Measurements from ENCODE around the gene CD244. TPM values are rescaled to one million over a fixed set of nuclear protein-coding genes. Genes with fewer than 3 reads are reported as not detected.

CD244 gene
- total RNA-seq, 2 donors from 2014 or later, result 0.48 TPM; not detected in 1

GRCh38 chr1:160823296-160823695 lies 39.4 kb downstream of the CD244 start:
- Mint-ChIP-seq H3K27ac (peak overlapping the region; percentile 49), H3K36me3 (ENCODE audit: low read depth) (peaks cover 34% of the 10 kb centered on the region), H3K27me3 (no peaks in the 10 kb centered on the region), H3K9me3 (no peaks in the 10 kb centered on the region), H3K4me3 (no peak overlapping the region), H3K4me1 (no peaks in the 10 kb centered on the region)
- ATAC-seq (replicated peaks), result no peak

DNA sequence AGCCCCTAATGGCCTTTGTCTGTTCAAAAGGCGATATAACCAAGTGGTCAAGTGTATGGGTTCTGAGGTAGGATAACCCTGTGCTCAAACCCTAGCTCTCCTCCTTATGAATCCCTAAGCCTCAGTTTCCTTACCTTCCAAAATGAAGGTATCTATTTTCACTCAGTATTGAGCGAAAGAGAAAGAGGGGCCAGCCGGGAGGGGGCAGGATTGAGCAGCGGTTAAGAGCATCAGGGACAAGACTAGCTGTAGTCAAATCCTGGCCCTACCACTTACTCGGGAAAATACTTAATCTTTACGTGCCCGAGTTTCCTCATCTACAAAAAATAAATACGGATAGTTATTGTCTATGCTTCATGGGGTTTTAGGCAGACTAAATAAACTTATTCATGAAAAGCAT lies 41.1 kb downstream of the CD244 start:
- H3K27me3 Mint-ChIP-seq, result no peaks in the 10 kb centered on the region
- no peak overlapping the region for H3K27ac Mint-ChIP-seq
- no peak for ATAC-seq (replicated peaks)
- H3K4me3 Mint-ChIP-seq, result no peak overlapping the region
- H3K4me1 Mint-ChIP-seq, result no peaks in the 10 kb centered on the region
- H3K9me3 Mint-ChIP-seq, result no peaks in the 10 kb centered on the region
- H3K36me3 Mint-ChIP-seq (ENCODE audit: low read depth), result peaks cover 25% of the 10 kb centered on the region

DNA sequence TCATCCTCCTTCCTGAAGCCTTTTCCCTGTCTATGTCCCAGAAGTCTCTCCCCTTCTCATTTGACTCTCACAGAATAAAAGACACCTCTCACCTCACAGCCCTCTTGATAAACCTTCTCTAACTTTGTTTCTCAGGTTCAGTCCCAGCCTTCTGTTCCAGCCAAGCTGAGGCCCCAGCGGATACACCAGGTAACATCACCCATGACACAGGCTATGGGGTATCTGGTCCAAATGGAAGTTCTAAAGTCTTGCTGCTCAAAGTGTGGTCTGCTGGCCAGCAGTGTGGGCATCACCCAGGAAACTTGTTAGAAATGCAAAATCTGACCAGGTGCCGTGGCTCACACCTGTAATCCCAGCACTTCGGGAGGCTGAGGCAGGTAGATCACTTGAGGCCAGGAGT lies 43.5 kb downstream of the CD244 start:
- Mint-ChIP-seq H3K36me3 (ENCODE audit: low read depth) (peaks cover 32% of the 10 kb centered on the region), H3K27ac (peak overlapping the region; percentile 67), H3K4me1 (no peaks in the 10 kb centered on the region), H3K27me3 (no peaks in the 10 kb centered on the region), H3K9me3 (no peaks in the 10 kb centered on the region), H3K4me3 (no peak overlapping the region)
- ATAC-seq (replicated peaks), result no peak

DNA sequence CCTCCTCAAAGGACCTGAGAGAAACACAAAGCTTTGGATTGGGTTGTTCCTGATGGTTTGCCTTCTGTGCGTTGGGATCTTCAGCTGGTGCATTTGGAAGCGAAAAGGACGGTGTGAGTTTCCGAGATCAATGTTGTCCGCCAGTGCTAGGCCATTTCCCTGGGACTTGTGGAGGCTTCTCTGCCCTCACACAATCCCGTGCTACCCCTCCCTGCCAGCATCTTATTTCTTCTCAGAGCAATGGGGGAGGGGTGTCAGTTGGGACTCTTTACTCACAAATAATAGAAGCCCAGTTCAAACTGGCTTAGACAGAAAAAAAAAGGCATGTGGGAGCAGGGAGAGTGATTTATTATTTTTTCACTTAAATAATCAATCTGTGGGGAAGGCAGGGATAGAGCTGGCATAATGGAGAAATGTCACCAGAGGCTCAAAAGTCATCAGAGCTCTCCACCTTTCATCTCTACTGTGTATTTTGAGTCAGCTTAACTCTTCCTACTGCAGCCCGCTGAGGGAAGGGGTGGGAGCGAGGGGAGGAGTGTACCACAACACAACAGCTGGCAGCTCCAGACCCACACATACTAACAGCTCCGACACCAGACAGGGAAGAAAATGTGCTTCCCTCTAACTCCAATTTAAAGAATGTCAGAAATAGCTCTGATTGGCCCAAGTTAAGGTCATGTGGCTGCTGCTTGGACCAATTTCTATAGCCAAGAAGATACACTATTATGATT lies 44.3 kb downstream of the CD244 start:
- Mint-ChIP-seq H3K36me3 (ENCODE audit: low read depth) (peaks cover 40% of the 10 kb centered on the region), H3K4me1 (no peaks in the 10 kb centered on the region), H3K27ac (no peak overlapping the region), H3K4me3 (no peak overlapping the region), H3K27me3 (no peaks in the 10 kb centered on the region), H3K9me3 (no peaks in the 10 kb centered on the region)
- ATAC-seq (replicated peaks), result no peak

- H3K9me3 Mint-ChIP-seq, result no peaks in the 10 kb centered on the region
- no peak for ATAC-seq (replicated peaks)
- no peak overlapping the region for H3K27ac Mint-ChIP-seq
- peaks cover 70% of the 10 kb centered on the region for H3K36me3 Mint-ChIP-seq (ENCODE audit: low read depth)
- H3K27me3 Mint-ChIP-seq, result no peaks in the 10 kb centered on the region
- H3K4me1 Mint-ChIP-seq, result peaks cover 21% of the 10 kb centered on the region
- H3K4me3 Mint-ChIP-seq, result no peak overlapping the region
Observed at GRCh38 chr1:160814856-160815255, 47.8 kb downstream of the CD244 start.

DNA sequence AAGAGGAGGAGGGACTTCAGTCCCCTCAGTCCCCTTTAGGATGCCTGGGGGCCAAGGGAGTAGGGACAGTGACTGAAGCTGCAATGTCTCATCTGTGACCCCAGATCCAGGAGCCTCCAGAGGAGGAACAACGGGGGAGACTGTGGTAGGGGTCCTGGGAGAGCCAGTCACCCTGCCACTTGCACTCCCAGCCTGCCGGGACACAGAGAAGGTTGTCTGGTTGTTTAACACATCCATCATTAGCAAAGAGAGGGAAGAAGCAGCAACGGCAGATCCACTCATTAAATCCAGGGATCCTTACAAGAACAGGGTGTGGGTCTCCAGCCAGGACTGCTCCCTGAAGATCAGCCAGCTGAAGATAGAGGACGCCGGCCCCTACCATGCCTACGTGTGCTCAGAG lies 48.4 kb downstream of the CD244 start:
- Mint-ChIP-seq H3K4me3 (no peak overlapping the region), H3K36me3 (ENCODE audit: low read depth) (peaks cover 67% of the 10 kb centered on the region), H3K9me3 (no peaks in the 10 kb centered on the region), H3K4me1 (peaks cover 21% of the 10 kb centered on the region), H3K27ac (peak overlapping the region; percentile 77), H3K27me3 (no peaks in the 10 kb centered on the region)
- no peak for ATAC-seq (replicated peaks)

- Mint-ChIP-seq H3K4me1 (peaks cover 21% of the 10 kb centered on the region), H3K36me3 (ENCODE audit: low read depth) (peaks cover 60% of the 10 kb centered on the region), H3K9me3 (no peaks in the 10 kb centered on the region), H3K27ac (no peak overlapping the region), H3K4me3 (no peak overlapping the region), H3K27me3 (no peaks in the 10 kb centered on the region)
- peak; percentile 100 for ATAC-seq (replicated peaks)
Observed at GRCh38 chr1:160813215-160813614, 49.5 kb downstream of the CD244 start.

GRCh38 chr1:160811147-160811546 lies 51.5 kb downstream of the CD244 start:
- H3K36me3 Mint-ChIP-seq (ENCODE audit: low read depth), result peaks cover 53% of the 10 kb centered on the region
- H3K4me1 Mint-ChIP-seq, result peaks cover 33% of the 10 kb centered on the region
- H3K9me3 Mint-ChIP-seq, result no peaks in the 10 kb centered on the region

GRCh38 chr1:160810486-160810885 lies 52.2 kb downstream of the CD244 start:
- no peak overlapping the region for H3K4me3 Mint-ChIP-seq
- H3K9me3 Mint-ChIP-seq, result peaks cover 2% of the 10 kb centered on the region
- no peak overlapping the region for H3K27ac Mint-ChIP-seq
- no peaks in the 10 kb centered on the region for H3K27me3 Mint-ChIP-seq
- ATAC-seq (replicated peaks), result no peak
- peaks cover 51% of the 10 kb centered on the region for H3K36me3 Mint-ChIP-seq (ENCODE audit: low read depth)
- peaks cover 37% of the 10 kb centered on the region for H3K4me1 Mint-ChIP-seq

More at GRCh38 chr1:160811147-160811546, 51.5 kb downstream of the CD244 start:
- no peaks in the 10 kb centered on the region for H3K27me3 Mint-ChIP-seq
- ATAC-seq (replicated peaks), result no peak
- no peak overlapping the region for H3K4me3 Mint-ChIP-seq
- peak overlapping the region; percentile 32 for H3K27ac Mint-ChIP-seq

- no peak overlapping the region for H3K4me3 Mint-ChIP-seq
- H3K27ac Mint-ChIP-seq, result no peak overlapping the region
- H3K27me3 Mint-ChIP-seq, result no peaks in the 10 kb centered on the region
- peaks cover 55% of the 10 kb centered on the region for H3K36me3 Mint-ChIP-seq (ENCODE audit: low read depth)
- peaks cover 3% of the 10 kb centered on the region for H3K9me3 Mint-ChIP-seq
- no peak for ATAC-seq (replicated peaks)
- H3K4me1 Mint-ChIP-seq, result peaks cover 50% of the 10 kb centered on the region
Observed at GRCh38 chr1:160808289-160808688, 54.4 kb downstream of the CD244 start.

GRCh38 chr1:160807738-160808137 lies 54.9 kb downstream of the CD244 start:
- H3K4me3 Mint-ChIP-seq, result peak overlapping the region; percentile 41
- H3K9me3 Mint-ChIP-seq, result peaks cover 3% of the 10 kb centered on the region
- ATAC-seq (replicated peaks), result no peak
- H3K4me1 Mint-ChIP-seq, result peaks cover 45% of the 10 kb centered on the region
- peak overlapping the region; percentile 73 for H3K27ac Mint-ChIP-seq
- no peaks in the 10 kb centered on the region for H3K27me3 Mint-ChIP-seq
- peaks cover 55% of the 10 kb centered on the region for H3K36me3 Mint-ChIP-seq (ENCODE audit: low read depth)

GRCh38 chr1:160807247-160807646 lies 55.4 kb downstream of the CD244 start:
- Mint-ChIP-seq H3K27me3 (no peaks in the 10 kb centered on the region), H3K27ac (peak overlapping the region; percentile 73), H3K4me3 (peak overlapping the region; percentile 41), H3K9me3 (peaks cover 3% of the 10 kb centered on the region), H3K36me3 (ENCODE audit: low read depth) (peaks cover 55% of the 10 kb centered on the region), H3K4me1 (peaks cover 42% of the 10 kb centered on the region)
- ATAC-seq (replicated peaks), result peak; percentile 82

- peaks cover 50% of the 10 kb centered on the region for H3K36me3 Mint-ChIP-seq (ENCODE audit: low read depth)
- ATAC-seq (replicated peaks), result no peak
- peaks cover 38% of the 10 kb centered on the region for H3K4me1 Mint-ChIP-seq
- H3K27me3 Mint-ChIP-seq, result no peaks in the 10 kb centered on the region
- peak overlapping the region; percentile 73 for H3K27ac Mint-ChIP-seq
- peaks cover 3% of the 10 kb centered on the region for H3K9me3 Mint-ChIP-seq
- H3K4me3 Mint-ChIP-seq, result peak overlapping the region; percentile 41
Observed at GRCh38 chr1:160806784-160807183, 55.9 kb downstream of the CD244 start.

DNA sequence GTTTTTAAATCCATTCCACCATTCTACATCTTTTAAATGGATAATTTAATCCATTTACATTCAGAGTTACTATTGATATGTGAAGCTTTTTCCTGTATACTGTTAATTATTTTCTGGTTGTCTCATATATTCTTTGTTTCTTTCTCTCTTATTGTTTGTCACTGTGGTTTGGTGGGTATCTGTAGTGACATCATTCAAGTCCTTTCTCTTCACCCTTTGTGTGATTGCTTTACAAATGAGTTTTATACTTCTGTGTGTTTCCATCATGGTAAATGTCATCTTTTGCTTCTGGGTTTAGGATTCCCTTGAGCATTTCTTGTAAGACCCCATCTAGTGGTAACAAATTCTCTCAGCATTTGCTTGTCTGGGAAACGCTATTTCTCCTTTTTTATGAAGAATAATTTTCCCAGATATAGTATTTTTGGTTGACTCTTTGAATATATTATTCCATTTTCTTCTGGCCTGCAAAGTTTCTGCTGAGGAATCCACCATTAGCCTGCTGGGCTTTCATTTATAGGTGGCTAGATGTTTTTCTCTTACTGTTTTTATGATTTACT lies 56.5 kb downstream of the CD244 start:
- Mint-ChIP-seq H3K4me3 (peak overlapping the region; percentile 41), H3K27ac (peak overlapping the region; percentile 73), H3K9me3 (peaks cover 3% of the 10 kb centered on the region), H3K36me3 (ENCODE audit: low read depth) (peaks cover 49% of the 10 kb centered on the region), H3K4me1 (peaks cover 37% of the 10 kb centered on the region), H3K27me3 (no peaks in the 10 kb centered on the region)
- ATAC-seq (replicated peaks), result peak; percentile 81

GRCh38 chr1:160801836-160802580 lies 60.7 kb downstream of the CD244 start:
- peaks cover 67% of the 10 kb centered on the region for H3K4me1 Mint-ChIP-seq
- peaks cover 45% of the 10 kb centered on the region for H3K36me3 Mint-ChIP-seq (ENCODE audit: low read depth)
- no peak for ATAC-seq (replicated peaks)
- peak overlapping the region; percentile 83 for H3K4me3 Mint-ChIP-seq
- H3K27ac Mint-ChIP-seq, result no peak overlapping the region
- H3K27me3 Mint-ChIP-seq, result no peaks in the 10 kb centered on the region
- H3K9me3 Mint-ChIP-seq, result peaks cover 3% of the 10 kb centered on the region

Measured in activated T-helper 17 cell treated with anti-CD3 and anti-CD28 coated beads, Interleukin-2, amount 50 U/mL, for 72 hours (primary cell).